ENCODE data around the gene RAB18.
A peak's percentile ranks its signal among the peaks of the same experiment; 100 is the strongest.
"Not testable (repeated sequence)": the region's sequence is repeated elsewhere in the genome, so short reads cannot be mapped to it uniquely, and the experiment has no call there.

Gene RAB18

DNA sequence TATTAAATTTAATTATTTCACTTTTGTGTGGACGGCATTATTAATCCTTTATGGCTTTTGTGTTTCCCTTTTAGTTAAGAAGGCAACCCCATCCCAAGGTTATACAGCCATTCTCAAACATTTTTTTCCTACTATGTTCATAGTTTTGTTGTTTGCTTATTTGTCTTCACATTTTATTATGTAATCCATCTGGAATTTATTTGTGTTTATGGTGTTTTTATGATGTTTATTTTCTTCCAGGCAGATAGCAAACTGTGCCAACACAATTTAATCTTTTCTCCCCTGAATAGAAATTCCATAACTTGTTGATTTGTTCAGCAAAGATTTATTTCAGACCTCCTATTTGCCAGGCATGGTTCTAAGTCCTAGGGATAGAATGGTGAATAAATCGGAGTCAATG, 42.9 kb downstream of the RAB18 start:
- DNase-seq (ENCODE audit: low read depth): no peak

DNA sequence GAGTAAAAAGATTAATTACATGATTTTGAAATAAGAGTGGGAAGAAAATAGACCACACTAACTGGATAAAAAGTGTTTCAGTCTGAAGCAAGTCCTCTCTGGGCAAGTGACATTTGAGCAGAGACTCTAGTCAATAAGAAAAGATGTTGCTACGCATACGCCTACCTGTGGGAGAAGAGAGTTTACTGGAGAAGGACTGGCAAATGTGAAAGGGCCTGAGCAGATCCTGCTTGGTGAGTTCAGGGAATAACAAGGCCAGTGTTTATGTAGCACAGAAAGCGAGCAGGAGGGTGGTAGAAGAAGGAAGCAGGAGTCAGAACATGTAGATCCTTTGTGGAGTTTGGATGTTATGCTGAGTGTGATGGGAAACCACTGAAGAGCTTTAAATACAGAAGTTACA, 43.4 kb downstream of the RAB18 start:
- no peak for DNase-seq (ENCODE audit: low read depth)

DNA sequence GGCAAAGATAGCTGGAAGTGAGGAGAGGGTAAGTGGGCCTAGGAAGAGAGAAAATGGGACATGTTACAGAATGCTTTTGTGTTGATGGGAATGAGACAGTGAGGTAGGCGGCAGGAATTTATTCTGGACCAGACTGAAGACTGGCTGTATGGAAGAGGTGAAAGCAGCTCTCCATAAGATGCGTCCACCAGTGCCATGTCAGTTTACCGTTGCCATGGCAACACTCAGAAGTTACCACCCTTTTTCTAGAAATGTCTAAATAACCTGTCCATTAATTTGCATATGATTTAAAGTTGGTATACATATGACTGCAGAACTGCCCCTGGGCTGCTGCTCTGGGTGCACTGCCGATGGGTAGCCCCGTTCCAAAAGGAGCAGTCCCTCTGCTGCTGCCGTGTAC, 46.7 kb downstream of the RAB18 start:
- no peak for DNase-seq (ENCODE audit: low read depth)

DNA sequence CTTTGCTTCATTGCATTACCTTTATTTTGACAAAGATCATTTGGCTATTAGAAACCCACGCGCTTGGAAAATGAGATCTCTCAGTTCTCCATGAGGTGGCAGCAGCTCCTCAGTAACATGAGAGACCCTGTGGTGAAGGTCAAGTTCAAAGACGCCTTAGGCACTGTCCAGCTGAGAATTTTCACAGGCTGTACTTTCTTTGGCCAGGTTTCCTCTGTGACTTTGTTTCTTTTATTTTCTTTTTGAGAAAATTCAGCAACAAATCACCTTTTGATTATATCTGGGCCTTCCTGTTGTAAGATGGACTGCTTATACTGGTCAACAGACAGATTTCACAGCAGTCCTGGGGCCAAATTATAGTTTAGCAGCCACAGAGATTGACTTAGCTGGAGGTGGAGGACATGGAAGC, 54.5 kb downstream of the RAB18 start:
- peak; percentile 3 for DNase-seq (ENCODE audit: low read depth)

DNA sequence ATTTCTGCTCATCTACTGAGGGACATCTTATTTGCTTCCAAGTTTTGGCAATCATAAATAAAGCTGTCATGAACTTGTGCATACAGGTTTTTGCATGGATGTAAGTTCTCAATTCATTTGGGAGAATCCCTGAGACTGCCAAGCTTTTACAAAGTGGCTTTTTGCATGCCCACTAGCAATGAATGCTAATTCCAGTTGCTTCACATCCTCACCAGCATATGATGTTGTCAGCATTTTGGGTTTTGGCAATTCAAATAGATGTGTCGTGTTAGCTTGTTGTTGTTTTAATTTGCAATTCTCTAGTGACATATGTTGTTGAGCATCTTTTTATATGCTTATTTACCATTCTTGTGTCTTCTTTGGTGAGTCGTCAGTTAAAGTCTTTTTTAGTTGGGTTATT, 57.2 kb downstream of the RAB18 start:
- DNase-seq (ENCODE audit: low read depth): no peak

DNA sequence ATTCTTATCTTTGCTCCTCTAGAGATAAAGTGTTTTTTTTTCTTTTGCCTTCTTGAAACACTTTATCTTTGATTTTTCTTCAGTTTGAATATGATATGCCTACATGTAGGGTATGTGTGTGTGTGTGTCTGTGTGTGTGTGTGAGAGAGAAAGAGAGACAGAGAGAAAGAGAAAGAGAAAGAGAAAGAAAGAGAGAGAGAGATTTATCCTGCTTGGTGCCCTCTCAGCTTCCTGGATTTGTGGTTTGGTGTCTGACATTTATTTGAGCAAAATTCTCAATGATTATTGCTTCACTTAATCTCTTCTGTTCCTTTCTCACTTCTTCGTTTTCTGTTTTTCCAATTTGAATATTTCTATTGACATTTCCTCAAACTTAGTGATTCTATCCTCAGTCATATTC, 60.3 kb downstream of the RAB18 start:
- no peak for DNase-seq (ENCODE audit: low read depth)

DNA sequence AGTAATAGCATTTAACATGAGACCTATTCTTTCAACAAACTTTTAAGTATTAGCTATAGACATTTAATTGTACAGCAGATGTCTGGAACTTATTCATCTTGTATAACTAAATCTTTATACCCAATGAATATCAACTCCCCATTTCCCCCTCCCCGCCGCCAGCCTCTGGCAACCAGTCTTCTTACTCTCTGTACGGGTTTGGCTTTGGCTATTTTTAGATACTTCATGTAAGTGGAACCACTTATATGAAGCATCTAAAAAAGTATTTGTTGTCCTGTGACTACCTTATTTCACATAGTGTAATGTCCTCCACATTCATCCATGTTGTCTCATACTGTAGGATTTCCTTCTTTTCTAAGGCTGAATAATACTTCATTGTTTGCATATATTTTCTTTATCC, 60.8 kb downstream of the RAB18 start:
- DNase-seq (ENCODE audit: low read depth): no peak

DNA sequence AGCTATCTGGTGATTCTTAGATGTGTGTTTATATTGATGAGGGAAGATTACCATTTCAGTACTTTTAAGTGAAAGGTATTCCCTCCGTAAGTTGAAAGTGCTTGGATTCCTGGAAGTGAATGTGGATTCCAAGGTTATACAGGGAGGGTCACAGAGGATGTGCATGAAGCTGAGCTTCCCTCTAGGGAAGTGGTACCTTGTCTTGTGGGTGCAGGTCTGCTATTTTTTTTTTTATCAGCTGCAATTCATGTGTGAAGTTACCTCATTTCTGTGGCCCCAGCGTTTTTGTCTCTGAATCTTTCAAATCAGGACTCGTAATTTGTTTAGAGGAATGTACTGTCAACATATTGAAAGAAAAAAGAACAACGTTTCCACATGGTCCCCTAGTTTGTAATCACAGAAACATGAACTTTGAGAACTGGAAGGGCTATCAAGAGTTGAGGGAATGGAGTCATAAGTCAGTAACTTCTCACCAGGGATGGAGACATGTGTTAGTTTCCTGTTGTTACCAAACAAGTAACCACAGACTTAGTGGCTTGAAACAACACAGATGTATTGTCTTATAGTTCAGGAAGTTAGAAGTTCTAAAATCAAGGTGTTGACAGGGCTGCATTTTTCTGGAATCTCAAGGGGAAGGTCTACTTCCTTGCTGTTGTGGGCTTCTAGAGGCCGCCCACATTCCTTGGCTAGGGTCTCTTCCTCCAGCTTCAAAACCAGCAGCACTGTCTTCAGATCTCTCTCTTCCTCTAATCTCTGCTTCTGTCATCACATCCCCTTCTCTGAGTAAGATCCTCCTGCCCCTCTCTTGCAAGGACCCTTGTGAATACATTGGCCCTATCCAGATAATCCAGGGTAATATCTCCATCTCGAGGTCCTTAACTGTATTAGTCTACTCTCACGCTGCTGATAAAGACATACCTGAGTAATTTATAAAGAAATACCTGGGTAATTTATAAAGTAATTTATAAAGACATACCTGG, 64.4 kb downstream of the RAB18 start:
- DNase-seq (ENCODE audit: low read depth): no peak

DNA sequence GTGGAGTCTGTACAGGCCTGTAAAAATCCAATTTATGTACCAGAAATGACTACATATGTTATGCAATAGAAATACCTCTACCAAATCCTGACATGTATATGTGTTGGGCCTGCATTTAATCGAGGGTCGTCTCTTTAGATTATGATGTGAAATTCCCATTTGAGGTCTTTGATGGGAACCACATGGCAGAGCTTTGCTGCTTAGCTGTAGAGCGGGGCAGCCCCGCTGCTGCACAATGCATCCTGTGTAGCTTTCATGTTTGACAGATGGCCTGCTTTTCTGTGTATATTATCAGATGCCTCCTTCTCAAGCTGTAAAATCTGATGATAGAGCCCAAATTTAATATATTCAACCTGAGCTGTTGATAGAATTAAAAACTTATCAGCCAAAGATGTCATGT, 65.8 kb downstream of the RAB18 start:
- DNase-seq (ENCODE audit: low read depth): no peak

DNA sequence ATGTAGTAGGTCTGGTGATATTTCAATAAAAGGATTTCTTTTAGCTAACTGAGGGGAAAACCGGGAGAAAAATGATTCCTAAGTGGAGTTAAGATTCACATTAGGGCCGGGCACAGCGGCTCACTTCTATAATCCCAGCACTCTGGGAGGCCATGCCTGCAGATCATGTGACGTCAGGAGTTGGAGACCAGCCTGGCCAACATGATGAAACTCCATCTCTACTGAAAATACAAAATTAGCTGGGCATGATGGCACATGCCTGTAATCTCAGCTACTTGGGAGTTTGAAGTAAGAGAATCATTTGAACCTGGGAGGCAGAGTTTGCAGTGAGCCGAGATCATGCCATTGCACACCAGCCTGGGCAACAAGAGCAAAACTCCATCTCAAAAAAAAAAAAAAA, 72.9 kb downstream of the RAB18 start:
- DNase-seq (ENCODE audit: low read depth): not testable (repeated sequence)

DNA sequence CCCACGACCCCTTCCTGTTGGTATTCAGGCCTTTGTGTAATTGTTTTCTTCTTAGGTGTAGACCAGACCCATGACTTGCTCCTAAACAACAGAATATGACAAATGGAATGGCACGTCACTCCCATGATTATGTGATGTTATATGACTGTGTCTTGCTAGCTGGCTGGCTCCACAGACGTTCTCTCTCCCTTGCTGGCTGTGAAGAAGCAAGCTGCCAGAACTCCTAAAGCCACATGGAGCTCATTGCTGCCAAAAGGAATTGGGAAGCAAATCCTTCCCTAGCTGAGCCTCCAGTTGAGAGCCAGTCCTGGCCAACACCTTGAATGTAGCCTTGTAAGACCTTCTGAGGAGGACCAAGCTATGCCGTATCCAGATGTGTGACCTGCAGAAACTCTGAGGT, 74.2 kb downstream of the RAB18 start:
- DNase-seq (ENCODE audit: low read depth): no peak

DNA sequence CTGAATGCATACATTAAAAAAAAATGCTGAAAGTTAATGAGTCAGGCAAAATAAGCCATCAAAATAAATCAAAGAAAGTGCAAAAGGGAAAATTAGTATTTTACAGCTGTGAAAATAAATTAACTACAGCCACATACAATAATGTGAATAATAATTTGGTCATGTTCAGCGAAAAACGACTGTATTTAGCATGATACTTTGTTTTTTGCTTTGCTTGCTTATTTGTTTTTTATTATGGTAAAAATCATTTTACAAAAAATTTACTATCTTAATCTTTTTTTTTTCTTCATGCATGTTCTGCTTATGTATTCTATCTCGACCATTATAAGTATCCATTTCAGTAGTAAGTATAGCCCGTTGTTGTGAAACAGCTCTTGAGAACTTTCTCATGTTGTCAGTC, 77.1 kb downstream of the RAB18 start:
- no peak for DNase-seq (ENCODE audit: low read depth)

DNA sequence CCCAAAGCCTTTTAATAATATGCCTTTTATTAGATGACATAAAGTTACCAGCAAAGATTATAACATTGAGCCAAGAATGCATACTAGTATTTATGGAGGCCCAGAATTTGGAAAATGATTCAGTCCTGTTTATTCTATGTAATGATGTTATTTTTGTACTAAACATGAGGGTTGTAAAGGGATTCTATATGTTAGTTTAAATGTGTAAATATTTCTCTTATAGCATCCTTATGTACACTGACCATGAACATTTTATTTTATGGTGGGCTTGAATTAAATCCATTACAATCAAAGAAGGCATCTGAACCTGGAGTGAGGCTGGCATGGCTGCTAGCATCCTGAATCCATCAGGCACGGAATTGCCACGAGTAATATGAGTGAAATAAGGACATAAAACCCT, 80.2 kb downstream of the RAB18 start:
- no peak for DNase-seq (ENCODE audit: low read depth)
